Posterior cingulate gyrus (tissue), 11 donors: ENCODE measurements around the gene DDR2.
"Not testable (repeated sequence)": the region's sequence is repeated elsewhere in the genome, so short reads cannot be mapped to it uniquely, and the experiment has no call there.

Source experiments
- DNase-seq, 10 donors: peaks; one replicate each; pipeline versions ENCODE4 v3.0.0 to v3.0.0-alpha.2; 2020 to 2021; ENCODE audit warnings: mixed read lengths in 3 of 10
- intact Hi-C: fragments of 100-400 bp; cut with DNase I; formaldehyde crosslinking; loops from one replicate; pipeline ENCODE4 v1.15.1; 2023

Gene DDR2

DNA sequence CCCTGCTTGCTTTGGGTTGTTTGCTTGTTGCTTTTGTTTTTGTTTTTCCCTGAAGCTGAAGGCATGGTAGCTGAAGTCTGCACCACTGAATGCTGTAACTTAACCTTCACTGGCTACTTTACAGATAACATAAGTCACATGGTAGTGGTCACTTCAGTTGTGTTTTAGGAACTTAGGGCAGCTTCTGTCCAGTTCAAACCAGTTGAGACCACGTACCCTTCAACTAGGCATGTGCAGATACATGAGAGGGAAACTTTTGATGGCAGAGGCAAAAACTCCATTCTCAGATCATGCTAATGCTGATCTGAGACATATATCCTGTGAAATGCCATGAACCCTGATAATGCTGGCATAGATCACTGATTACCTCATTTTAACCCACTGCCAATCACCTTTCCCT, 186.4 kb downstream of the DDR2 start:
- intact Hi-C loops, result not testable (repeated sequence)

DNA sequence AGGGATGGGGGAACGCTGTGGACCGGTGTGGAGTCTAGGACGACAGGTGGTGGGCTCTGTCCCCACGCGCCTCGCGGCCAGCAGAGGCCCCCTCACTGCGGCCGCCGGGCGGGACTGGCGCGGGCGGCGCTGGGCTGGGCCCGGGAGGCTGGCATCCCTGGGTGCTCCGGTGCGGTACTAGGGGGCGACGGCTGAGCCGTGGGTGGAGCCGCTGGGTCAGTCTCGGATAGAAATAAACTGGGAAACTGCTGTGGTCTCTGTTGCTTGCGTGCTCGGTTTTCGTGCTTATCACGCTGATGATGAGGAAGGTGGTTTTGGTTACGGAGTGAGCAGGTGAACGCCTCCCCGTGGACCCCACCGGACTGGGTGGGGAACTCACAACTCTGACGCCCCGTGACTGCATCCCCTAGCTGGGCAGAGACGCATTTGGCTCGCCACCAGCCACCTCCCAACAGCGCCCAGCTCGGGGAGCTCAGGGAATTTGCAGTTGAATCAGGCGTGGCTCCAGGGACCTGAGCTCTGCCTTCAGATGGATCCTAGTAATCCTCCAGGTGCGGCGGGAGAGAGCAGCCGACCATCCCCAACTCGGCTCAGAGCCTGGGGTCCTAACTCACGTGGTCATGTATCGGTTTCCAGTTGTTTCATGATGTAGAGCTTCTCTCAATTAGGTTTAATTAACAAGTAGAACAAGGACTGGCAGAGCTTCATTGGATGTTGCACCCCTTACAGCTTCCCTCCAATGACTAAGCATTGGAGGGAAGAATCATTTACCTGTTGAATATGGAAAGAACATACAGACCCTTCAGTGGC, 190.3 kb downstream of the DDR2 start:
- peak; percentile 21 to 90 (median 48) for DNase-seq
- intact Hi-C loops, result no loop called here

More for the DNA sequence above, 186.4 kb downstream of the DDR2 start:
- DNase-seq, result not testable (repeated sequence)

DNA sequence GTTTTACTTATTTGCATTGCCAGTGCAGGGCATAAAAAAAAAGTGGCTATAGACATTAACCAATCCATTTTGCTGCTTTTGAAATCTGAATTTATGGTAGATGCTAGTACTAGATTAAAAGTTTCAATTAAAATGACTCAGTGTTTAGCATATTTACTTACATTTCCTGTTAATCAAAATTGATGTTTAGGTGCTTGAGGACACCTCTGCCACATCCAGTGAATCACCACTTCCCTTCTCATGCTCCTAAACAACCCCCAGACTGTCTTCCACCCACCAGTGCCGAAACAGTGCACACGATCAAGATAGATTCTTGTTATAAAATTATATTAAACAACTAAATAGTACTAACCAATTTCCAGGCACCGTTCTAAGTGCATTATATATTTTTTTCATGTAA, 191.0 kb downstream of the DDR2 start:
- no peak for DNase-seq
- intact Hi-C loops, result no loop called here

DNA sequence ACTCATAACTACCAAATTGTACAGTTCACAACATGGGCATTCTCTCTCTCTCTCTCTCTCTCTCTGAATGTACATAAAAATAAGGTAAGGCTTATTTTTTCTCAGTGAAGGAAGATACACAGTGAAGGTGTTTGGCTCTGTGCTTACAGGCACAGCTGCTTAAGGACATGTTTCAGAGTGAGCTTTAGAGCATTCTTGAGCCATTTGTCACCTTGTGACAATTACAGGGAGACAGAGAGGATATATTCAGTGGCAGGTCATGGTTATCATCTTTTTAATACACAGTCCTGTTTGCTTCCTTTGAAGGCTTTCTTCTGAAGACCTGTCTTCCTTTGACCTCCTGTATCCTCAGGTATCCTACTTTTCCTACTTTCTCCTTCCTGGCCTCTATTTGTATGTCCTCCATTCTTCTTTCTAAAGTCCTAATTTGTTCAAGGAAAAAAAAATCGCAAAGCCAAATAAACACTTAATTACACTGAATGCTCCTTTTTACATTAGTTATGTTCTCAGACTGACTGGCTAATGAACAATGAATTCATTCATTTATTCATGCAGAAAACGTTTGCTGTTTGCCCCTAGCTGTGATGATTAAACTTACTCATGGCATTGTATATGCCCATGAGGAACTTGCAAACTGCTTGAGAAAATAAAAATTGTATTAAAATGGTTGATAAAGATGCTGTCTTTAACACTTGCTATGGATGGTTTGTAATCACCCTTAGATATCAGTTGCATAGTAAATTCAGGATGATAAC, 191.7 kb downstream of the DDR2 start:
- no peak for DNase-seq
- intact Hi-C loops, result no loop called here

DNA sequence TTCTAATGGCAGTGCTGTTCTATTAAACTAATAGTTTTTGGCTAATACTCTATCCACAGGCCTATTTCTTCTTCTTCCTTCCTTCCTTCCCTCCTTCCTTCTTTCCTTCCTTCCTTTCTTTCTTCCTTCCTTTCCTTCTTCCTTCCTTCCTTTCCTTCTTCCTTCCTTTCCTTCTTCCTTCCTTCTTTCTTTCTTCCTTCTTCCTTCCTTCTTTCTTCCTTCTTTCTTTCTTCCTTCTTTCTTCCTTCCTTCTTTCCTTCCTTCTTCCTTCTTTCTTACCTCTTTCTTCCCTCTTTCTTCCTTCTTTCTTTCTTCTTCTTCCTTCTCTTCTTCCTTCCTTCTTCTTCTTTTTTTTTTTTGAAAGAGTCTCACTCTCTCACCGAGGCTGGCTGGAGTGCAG, 197.0 kb downstream of the DDR2 start:
- DNase-seq, result no peak
- intact Hi-C loops, result no loop called here

DNA sequence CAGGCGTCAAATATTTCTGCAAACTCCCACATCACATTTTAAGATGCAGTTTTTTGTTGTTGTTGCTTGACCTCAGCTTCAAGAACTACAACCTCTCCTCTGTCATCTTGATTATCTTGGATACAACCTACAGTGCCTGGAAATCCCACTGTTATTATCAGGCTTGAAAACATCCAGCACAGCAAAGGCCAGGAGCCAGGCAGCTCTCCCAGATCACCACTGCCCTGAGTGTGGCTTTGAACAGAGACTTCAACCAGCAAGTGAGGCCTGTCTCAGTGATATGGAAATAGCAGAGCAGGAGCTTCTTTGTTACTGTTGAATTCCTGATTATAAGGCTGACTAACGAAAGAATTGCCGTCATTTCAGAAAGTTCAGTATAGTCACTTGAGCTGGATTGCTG, 200.2 kb downstream of the DDR2 start:
- intact Hi-C loops, result no loop called here

DNA sequence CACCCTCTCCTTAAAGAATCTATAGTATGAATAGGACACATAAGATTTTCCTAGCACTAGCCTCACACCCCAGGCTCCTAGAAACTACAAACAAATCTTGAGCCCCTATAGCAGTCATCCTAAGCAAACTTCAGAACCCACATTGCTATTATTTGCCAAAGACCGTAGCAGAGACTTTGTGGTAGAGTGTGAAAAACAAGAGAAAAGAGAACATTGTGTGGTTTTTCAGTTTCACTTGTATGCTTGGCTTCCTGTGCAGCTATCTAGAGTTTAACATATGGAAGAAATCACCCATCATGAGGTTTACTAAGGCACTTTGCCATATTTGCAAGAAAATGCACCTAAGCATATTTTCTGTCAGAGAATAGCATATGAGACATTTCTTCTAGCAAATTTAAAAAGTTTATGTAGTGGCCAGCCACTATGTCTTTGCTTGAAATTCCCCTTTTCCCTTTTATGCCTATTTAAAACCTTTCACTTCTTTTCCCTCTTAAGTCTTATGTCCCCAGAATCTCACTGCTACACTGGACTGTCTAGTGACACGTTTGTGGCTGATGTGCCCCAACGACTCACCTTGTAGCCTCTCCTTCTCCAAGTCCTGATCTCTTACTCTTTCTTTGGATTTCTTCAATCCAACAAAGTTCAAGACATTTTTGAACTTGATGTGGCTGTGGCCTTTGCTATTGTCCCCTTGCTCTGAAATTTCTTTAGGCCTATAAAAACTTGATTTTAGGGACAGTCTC, 203.1 kb downstream of the DDR2 start:
- no peak for DNase-seq
- intact Hi-C loops, result no loop called here

More for the DNA sequence above, 200.2 kb downstream of the DDR2 start:
- no peak for DNase-seq
